DMS153 (cell line): ENCODE data around the gene ARRB2.
"Not testable (repeated sequence)": the region's sequence is repeated elsewhere in the genome, so short reads cannot be mapped to it uniquely, and the experiment has no call there.

Experiments used
- DNase-seq: peaks from one replicate; lab custom pipeline; 2025; lab: John Stamatoyannopoulos, UW

ARRB2 gene

GRCh38 chr17:4701116-4701515 lies 9.3 kb upstream of the ARRB2 start:
- no peak for DNase-seq

DNA sequence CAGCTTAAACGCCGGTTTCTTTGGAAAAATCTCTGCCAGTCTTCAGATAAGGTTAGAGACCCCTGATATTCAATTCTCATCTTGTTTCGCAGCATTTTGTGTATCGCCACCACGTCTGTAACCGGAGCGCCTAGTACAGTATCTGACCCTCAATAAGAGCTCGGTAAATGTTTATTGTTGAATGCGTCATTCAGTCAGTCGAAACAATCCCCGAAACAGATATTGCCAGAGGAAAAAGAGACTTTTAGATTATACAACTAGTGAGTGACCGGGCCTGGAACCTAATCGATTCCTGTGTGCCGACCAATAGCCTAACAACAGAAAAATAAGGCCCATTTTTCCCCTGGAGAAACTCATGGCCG lies 7.1 kb upstream of the ARRB2 start:
- no peak for DNase-seq

DNA sequence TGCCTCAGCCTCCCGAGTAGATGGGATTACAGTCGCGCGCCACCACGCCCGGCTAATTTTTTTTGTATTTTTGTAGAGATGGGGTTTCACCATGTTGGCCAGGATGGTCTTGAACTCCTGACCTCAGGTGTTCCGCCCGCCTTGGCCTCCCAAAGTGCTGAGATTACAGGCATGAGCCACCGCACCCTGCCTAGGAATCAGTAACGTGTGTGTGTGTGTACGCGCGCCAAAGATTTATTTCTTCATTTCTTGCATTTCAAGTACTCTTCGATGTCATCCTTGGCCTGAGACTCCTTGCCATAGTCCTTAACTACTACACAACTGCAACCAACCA lies 5.9 kb upstream of the ARRB2 start:
- not testable (repeated sequence) for DNase-seq

GRCh38 chr17:4704991-4705390 lies 5.4 kb upstream of the ARRB2 start:
- no peak for DNase-seq

DNA sequence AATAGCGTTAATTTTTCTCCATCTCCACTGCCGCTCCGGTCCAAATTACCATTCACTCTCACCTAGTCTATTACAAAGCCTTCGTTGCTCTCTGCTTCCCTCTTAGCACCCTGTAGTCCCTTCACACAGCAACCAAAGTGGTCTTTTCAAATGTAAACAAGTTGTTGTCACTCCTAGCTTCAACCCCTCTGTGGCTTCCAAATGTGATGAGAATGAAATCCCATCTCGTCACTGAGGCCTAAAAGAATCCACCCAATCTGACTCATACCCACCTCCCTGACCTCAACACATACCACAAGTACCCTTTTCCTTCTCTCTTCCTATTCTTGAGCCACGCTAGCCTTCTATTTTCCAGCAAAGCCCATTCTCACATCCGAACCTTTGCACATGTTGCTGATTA lies 4.3 kb upstream of the ARRB2 start:
- no peak for DNase-seq

DNA sequence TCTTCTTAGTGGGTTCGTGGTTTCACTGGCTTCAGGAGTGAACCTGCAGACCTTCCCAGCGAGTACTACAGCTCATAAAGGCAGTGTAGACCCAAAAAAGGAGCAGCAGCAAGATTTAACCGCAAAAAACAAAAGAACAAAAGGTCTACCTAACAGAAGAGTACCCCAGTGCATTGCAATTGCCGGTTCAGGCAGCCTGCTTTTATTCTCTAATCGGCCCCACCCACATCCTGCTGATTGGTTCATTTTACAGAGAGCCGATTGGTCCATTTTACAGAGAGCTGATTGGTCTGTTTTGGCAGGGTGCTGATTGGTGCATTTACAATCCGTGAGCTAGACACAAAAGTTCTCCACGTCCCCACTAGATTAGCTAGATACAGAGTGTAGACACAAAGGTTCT lies 2.0 kb upstream of the ARRB2 start:
- DNase-seq, result no peak

DNA sequence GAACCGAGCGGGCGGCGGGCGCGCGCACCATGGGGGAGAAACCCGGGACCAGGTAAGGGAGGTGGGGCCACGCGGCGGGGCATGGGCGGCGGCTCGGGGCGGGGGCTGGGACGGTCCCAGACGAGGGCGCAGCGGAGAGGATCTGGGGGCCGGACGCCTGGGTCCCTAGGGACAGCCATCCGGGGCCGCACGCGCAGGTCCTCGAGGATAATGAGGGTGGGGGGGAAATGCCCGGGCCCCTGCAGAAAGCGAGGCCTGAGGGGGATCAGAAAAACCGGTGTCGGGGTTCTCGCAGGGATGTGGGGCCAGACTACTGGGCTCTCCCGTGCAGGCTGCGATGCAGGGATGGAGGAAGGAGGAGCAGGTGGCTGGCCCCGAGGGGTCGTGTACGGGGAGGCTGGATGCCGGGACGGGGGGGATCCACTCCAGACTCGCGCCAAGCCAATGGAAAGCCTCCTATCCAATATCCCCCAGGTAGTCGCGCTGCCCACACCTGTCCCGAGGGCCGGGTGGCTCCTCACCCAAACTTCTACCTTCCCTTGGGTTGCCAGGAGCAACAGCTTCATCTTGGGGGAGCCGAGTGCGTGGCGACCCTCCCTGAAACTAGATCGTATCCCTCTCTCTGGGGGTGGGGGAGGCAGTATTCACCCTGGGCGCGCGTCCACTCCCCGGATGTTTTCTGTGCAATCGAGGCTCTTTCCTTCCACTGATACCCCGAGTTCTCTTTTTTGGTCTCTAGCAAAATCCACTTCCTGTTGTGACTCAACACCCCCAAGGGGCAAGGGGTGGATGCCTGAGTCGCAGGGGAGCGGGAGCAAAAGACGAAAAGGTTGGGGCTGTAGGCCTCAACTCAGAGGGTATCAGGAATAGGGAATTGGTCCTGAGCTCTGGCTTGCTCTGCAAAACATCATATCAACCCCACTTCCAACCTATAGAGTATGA lies 532 bp downstream of the ARRB2 start:
- no peak for DNase-seq

GRCh38 chr17:4711661-4712181 lies 1.3 kb downstream of the ARRB2 start:
- no peak for DNase-seq

DNA sequence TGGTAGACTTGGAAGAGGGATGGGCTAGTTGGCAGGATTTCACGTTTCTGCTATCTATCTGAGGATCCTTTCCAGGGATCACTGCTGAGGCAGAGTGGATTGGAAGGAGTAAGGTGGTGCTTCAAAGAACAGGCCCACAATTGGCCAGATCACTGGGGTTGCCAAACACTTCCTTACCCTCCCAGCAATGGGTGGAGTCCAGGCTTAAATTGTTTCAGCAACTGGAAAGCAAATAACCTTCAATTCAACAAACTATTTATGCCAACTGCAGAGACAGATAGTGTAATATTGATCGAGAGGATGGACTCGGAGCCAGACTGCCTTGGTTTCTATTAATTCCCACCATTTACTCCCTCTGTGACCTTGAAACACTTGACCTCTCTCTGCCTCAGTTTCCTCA lies 2.1 kb downstream of the ARRB2 start:
- DNase-seq, result no peak

GRCh38 chr17:4714340-4715062 lies 4.1 kb downstream of the ARRB2 start:
- not testable (repeated sequence) for DNase-seq

DNA sequence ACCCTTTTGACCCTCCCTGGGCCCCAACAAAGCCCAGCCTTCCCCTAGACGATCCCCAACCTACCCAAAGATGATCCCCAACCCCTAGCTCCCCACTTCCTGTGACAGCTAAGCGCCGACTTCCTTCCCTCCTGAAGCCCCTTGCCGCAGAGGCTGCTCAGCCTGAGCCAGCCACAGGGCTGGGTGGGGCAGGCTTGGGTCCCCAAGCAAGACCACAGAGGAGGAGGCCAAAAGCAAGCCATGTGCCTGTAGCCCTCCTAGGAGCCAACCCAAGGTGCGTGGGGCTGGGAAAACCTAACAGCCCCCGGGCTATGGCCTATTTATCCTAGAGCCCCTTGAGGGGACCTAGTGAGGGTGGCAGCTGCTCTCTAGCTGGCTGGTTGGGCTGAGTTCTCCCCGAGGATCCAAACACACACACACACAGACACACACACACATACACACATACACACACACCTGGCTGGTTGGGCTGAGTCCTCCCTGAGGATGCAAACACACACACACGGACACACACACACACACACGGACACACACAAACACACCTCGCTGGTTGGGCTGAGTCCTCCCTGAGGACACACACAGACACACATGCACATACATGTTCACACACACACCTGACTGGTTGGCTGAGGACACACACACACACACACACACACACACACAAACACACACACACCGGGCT lies 4.8 kb downstream of the ARRB2 start:
- DNase-seq, result no peak

GRCh38 chr17:4716081-4716480 lies 5.6 kb downstream of the ARRB2 start:
- DNase-seq, result no peak

- no peak for DNase-seq
Measured at GRCh38 chr17:4717791-4718190, 7.4 kb downstream of the ARRB2 start.

DNA sequence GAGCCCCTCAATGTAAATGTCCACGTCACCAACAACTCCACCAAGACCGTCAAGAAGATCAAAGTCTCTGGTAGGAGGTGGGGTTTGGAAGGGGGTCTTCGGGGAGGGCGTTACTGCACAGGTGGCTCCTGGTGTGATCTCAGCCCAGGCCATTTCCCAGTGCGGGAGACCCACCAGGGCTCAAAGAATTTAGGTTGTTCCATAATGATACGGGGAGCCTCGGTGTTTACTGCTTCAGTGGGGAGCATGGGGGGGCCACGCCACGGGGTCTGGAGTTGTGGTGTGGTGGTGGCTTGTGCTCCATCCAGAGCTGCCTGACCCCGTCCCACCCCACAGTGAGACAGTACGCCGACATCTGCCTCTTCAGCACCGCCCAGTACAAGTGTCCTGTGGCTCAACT lies 7.8 kb downstream of the ARRB2 start:
- no peak for DNase-seq

- DNase-seq, result no peak
Measured at GRCh38 chr17:4719146-4719545, 8.7 kb downstream of the ARRB2 start.

GRCh38 chr17:4719684-4720221 lies 9.3 kb downstream of the ARRB2 start:
- DNase-seq, result no peak

- no peak for DNase-seq
Measured at GRCh38 chr17:4720787-4721186, 10.4 kb downstream of the ARRB2 start.

GRCh38 chr17:4721203-4722135 lies 11.0 kb downstream of the ARRB2 start:
- no peak for DNase-seq

GRCh38 chr17:4722678-4723240 lies 12.3 kb downstream of the ARRB2 start:
- no peak for DNase-seq

DNA sequence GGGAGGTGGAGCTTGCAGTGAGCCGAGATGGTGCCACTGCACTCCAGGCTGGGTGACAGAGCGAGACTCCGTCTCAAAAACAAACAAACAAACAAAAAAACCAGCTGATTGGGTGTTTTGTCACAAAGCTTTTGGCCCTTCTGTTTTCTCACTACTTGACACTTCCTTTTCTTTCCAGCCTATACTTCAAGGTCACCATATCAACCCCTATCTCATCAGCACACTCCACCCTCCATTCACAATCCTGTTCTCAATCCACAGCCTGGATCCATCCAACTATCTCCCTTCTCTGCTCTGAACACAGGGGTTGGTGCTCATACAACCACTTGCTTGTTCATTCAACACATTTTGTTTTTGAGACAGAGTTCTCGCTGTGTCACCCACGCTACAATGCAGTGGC lies 14.2 kb downstream of the ARRB2 start:
- DNase-seq, result no peak
